Posterior vena cava (tissue), 2 donors: ENCODE measurements around the gene SIAH1. TPM values are rescaled to one million over a fixed set of nuclear protein-coding genes. Genes with fewer than 3 reads are reported as not detected.
A peak's percentile ranks its signal among the peaks of the same experiment; 100 is the strongest.
"Not testable (repeated sequence)": the region's sequence is repeated elsewhere in the genome, so short reads cannot be mapped to it uniquely, and the experiment has no call there.

Source experiments
- DNase-seq: peaks from one replicate; pipeline ENCODE4 v3.0.0-alpha.2; 2020; ENCODE audit warnings: low spot score
- intact Hi-C, 2 donors: fragments of 100-400 bp; cut with DNase I; formaldehyde crosslinking; loops; one replicate each; pipeline versions ENCODE4 v1.14.1 to v1.14.2; 2022 to 2023
- total RNA-seq, 2 donors: library from RNA; stranded (reverse); fragmentation: NEBNext Ultra II Directional; extraction: Animal tissue kit (Norgen Biotek cat#: 25700); gene quantifications; one replicate each; pipeline ENCODE4 v1.2.1, GENCODE V29; 2021
- donor health status: DM: yes; HTN: yes; CAD: no.
- donor health status: DM: yes; HTN: yes; CAD: no.

SIAH1 gene
- total RNA-seq, 2 donors from 2014 or later, result 25.6 to 27.0 TPM

DNA sequence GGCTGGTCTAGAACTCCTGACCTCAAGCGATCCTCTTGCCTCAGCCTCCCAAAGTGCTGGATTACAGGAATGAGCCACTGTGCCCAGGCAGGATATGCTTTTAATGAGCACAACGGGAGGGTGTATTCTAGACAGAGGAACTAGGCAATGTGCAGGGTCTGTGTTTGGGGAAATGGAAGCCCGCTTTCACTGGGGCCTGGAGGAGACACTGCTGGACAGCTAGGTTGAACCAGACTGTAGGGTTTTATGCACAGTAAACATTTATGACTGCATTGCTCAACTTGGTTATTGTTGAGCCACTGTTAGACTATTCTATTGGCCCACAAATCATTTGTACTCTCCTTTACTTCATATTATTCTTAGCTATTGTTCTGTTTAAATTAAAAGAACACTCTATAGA is 10.2 kb upstream of the SIAH1 start:
- intact Hi-C loops, result no loop called here
- no peak for DNase-seq

GRCh38 chr16:48394355-48394703 is 9.1 kb upstream of the SIAH1 start:
- no peak for DNase-seq
- intact Hi-C loops, result no loop called here

GRCh38 chr16:48393485-48394354 is 8.5 kb upstream of the SIAH1 start:
- intact Hi-C loops, result no loop called here
- DNase-seq, result no peak

- intact Hi-C loops, result no loop called here
- no peak for DNase-seq
Observed at GRCh38 chr16:48392407-48392806, 7.2 kb upstream of the SIAH1 start.

DNA sequence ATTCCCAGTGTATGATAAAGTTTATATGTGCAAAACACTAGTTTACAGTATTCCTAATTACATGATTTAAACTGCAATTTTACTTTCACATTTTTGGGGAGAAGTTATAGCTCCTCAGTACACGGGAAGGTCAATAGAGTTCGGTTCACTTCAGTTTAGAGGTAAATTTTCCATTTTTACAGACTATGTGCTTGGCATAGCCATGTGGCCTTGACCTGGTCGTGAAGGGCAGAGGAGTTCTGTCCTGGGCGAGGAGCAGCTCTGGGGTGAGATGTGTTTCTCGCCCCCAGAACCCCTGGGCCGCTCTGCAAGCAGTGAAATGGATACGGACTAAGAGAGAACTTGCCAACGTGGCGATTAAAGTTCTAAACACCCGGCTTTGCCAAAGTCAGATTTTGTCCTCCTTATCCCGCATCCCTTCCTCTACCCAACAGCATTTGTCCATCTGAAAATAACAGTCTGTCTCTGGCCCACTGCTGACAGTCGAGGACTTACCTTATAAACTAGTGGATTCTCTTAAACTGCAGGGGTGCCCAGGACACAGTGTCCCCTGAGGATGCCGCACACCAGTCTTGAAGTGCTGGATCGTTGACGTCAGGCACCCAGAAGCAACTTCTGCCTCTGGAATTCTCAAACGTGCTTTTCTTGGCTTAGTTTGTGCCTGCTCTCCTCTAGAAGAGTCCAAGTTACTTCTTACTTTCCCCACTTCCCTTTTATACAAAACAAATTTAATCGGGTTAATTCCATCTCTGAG is 1.5 kb upstream of the SIAH1 start:
- DNase-seq, result no peak
- intact Hi-C loops, result loop anchor here in 1 of 2 donors (10.0 kb wide), 1 partner anchor 148 kb away; no protein-coding TSS in a partner anchor

GRCh38 chr16:48384520-48385252 is 527 bp downstream of the SIAH1 start:
- DNase-seq, result peak; percentile 85
- intact Hi-C loops, result loop anchor here in 1 of 2 donors (10.0 kb wide), 1 partner anchor 150 kb away; no protein-coding TSS in a partner anchor

DNA sequence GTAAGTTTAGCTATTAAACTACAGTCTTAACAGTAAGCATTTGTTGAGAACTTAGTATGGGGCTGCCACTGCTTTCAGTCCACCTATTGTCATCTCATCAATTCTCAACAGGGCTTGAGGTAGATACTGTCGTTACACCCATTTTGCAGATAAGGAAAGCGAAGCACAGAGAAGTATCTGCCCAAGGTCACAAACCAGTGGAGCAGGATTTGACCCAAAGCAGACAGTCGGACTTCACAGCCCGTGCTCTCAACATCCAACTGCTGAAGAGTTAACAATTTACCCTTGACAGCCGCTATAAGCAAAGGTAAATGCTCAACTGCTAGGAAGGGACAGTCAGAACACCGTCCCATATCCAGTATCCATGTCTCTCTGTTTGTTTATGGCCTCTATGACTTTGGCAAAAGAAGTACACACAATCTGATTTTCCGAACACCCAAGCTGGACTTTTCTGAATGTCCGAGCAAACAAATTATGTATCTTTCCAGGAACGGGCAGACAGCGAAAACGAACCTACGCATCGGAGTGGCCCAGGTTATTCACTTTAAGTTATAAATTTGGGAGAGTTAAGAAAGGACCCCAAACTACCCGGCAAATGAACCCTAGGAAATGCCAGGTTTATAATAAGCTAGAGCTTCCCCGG is 1.2 kb downstream of the SIAH1 start:
- intact Hi-C loops, result loop anchor here in 1 of 2 donors (10.0 kb wide), 1 partner anchor 151 kb away; no protein-coding TSS in a partner anchor
- DNase-seq, result no peak

- no peak for DNase-seq
- intact Hi-C loops, result loop anchor here in 1 of 2 donors (10.0 kb wide), 1 partner anchor 152 kb away; no protein-coding TSS in a partner anchor
Observed at GRCh38 chr16:48383009-48383876, 2.0 kb downstream of the SIAH1 start.

- intact Hi-C loops, result loop anchor here in 1 of 2 donors (10.0 kb wide), 1 partner anchor 153 kb away; no protein-coding TSS in a partner anchor
Observed at GRCh38 chr16:48382131-48382530, 3.1 kb downstream of the SIAH1 start.

DNA sequence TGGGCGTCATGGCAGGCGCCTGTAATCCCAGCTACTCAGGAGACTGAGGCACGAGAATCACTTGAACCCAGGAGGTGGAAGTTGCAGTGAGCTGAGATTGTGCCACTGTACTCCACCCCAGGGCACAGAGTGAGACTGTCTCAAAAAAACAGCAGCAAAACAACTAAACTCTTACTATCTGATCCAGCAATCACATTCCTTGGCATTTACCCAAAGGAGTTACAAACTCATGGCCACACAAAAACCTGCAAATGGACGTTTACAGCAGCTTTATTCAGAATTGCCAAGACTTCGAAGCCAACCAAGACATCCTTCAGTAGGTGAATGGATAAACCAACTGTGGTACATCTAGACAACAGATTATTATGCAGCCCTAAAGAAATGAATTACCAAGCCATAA is 4.0 kb downstream of the SIAH1 start:
- no peak for DNase-seq
- intact Hi-C loops, result loop anchor here in 1 of 2 donors (10.0 kb wide), 1 partner anchor 154 kb away; no protein-coding TSS in a partner anchor

More at GRCh38 chr16:48382131-48382530, 3.1 kb downstream of the SIAH1 start:
- no peak for DNase-seq

- intact Hi-C loops, result no loop called here
- no peak for DNase-seq
Observed at GRCh38 chr16:48378836-48379235, 6.4 kb downstream of the SIAH1 start.

- no peak for DNase-seq
- intact Hi-C loops, result no loop called here
Observed at GRCh38 chr16:48378276-48378675, 6.9 kb downstream of the SIAH1 start.

GRCh38 chr16:48377301-48377700 is 7.9 kb downstream of the SIAH1 start:
- DNase-seq, result not testable (repeated sequence)
- intact Hi-C loops, result loop anchor here in 1 of 2 donors (2.0 kb wide), 1 partner anchor 24 kb away; no protein-coding TSS in a partner anchor

- DNase-seq, result no peak
- intact Hi-C loops, result no loop called here
Observed at GRCh38 chr16:48374255-48374654, 11.0 kb downstream of the SIAH1 start.

DNA sequence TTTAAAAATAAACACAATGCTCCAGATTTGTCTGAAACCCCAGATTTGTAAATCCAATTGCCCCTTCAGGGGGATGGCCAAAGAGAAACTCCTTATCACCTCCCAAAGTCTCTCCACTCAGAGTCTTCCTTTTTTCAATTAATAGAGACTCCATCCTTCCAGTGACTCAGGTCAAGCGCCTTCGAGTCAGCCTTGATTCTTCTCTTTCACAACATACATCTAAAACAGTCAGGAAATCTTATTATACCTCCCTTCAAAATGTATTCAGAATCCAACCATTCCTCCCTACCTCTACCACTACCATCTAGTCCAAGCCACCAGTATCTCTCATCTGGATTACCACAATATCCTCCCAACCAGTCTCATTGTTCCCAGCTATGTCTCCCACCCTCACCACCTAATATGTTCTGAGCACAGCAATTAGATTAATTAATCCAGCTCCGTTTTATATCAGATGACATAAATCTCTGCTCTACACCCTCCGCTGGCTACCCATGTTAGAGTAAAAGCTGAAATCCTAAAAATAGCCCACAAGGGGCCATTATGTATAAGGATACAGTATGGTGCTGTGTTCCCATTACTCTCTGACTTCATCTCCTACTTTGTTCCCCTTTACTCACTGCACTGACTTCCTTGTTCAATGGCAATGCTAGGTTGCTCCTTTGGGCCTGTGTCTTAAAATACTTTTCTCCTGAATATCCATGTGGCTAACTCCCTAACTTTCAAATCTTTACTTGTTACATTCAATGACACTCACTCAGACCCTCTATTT is 11.8 kb downstream of the SIAH1 start:
- intact Hi-C loops, result no loop called here
- no peak for DNase-seq

- no peak for DNase-seq
- intact Hi-C loops, result no loop called here
Observed at GRCh38 chr16:48372744-48373143, 12.5 kb downstream of the SIAH1 start.

- intact Hi-C loops, result no loop called here
- no peak for DNase-seq
Observed at GRCh38 chr16:48371393-48371780, 13.8 kb downstream of the SIAH1 start.
